HepG2 (cell line): ENCODE measurements around the gene GFAP. TPM values are rescaled to one million over a fixed set of nuclear protein-coding genes. Genes with fewer than 3 reads are reported as not detected.
A peak's percentile ranks its signal among the peaks of the same experiment; 100 is the strongest.

Experiments used
- ARHGAP35 ChIP-seq: sonication (generic); formaldehyde crosslinking; IDR thresholded peaks from 2 replicates; pipeline ENCODE4 v1.9.0; 2022; ENCODE audit warnings: mild to moderate bottlenecking, inconsistent platforms, moderate library complexity, missing genetic modification reagents, borderline replicate concordance
- BATF2 ChIP-seq: sonication (generic); formaldehyde crosslinking; IDR thresholded peaks from 2 replicates; pipeline ENCODE4 v1.8.0; 2022; ENCODE audit warnings: mild to moderate bottlenecking, missing genetic modification reagents, moderate library complexity
- CEBPG ChIP-seq: IDR thresholded peaks from 2 replicates; pipeline ENCODE4 v1.6.1; 2016
- EP300 ChIP-seq, 3 experiments: sonication (generic) in 1 of 3; formaldehyde crosslinking in 1 of 3; IDR thresholded peaks; 2 replicates each; pipeline versions ENCODE4 v1.5.1 to v1.6.1; 2011 to 2020; ENCODE audit warnings: low read depth in 2 of 3, low read length in 2 of 3, borderline replicate concordance in 1 of 3, improper control_type of control experiment in 1 of 3, mild to moderate bottlenecking in 1 of 3, missing genetic modification reagents in 1 of 3, moderate library complexity in 1 of 3
- ESRRA ChIP-seq: sonication (generic); formaldehyde crosslinking; IDR thresholded peaks from 2 replicates; pipeline ENCODE4 v1.5.1; 2020; ENCODE audit warnings: mild to moderate bottlenecking, low read depth, missing genetic modification reagents
- HIC2 ChIP-seq: sonication (generic); formaldehyde crosslinking; IDR thresholded peaks from 2 replicates; pipeline ENCODE4 v1.9.0; 2022; ENCODE audit warnings: low read depth, missing genetic modification reagents
- HNF1B ChIP-seq: sonication (generic); formaldehyde crosslinking; IDR thresholded peaks from 2 replicates; pipeline ENCODE4 v1.5.1; 2020; ENCODE audit warnings: mild to moderate bottlenecking, moderate library complexity, missing genetic modification reagents
- HOXA3 ChIP-seq: sonication (generic); formaldehyde crosslinking; IDR thresholded peaks from 2 replicates; pipeline ENCODE4 v1.5.0; 2020; ENCODE audit warnings: missing genetic modification reagents
- HOXD1 ChIP-seq: sonication (generic); formaldehyde crosslinking; IDR thresholded peaks from 2 replicates; pipeline ENCODE4 v1.5.0; 2020; ENCODE audit warnings: missing genetic modification reagents
- WIZ ChIP-seq: sonication (generic); formaldehyde crosslinking; IDR thresholded peaks from 2 replicates; pipeline ENCODE4 v1.5.1; 2020; ENCODE audit warnings: mild to moderate bottlenecking, missing genetic modification reagents
- ZBTB7A ChIP-seq: sonication (generic); formaldehyde crosslinking; IDR thresholded peaks from 2 replicates; pipeline ENCODE4 v1.8.0; 2022; ENCODE audit warnings: mild to moderate bottlenecking, missing genetic modification reagents
- ZC3H4 ChIP-seq: sonication (generic); formaldehyde crosslinking; IDR thresholded peaks from 2 replicates; pipeline ENCODE4 v1.4.0; 2020; ENCODE audit warnings: missing genetic modification reagents, borderline replicate concordance
- ZFY ChIP-seq: sonication (generic); formaldehyde crosslinking; IDR thresholded peaks from 2 replicates; pipeline ENCODE4 v1.4.0; 2020; ENCODE audit warnings: missing genetic modification reagents
- ZNF205 ChIP-seq: IDR thresholded peaks from 2 replicates; pipeline ENCODE4 v1.6.1; 2018; ENCODE audit warnings: missing biosample characterization, missing genetic modification reagents
- ZNF276 ChIP-seq: sonication (generic); formaldehyde crosslinking; IDR thresholded peaks from 2 replicates; pipeline ENCODE4 v1.4.0; 2020; ENCODE audit warnings: mild to moderate bottlenecking, low read depth, missing genetic modification reagents
- ZNF775 ChIP-seq: sonication (generic); formaldehyde crosslinking; IDR thresholded peaks from 2 replicates; pipeline ENCODE4 v1.4.0; 2020; ENCODE audit warnings: missing genetic modification reagents, mild to moderate bottlenecking, moderate library complexity, borderline replicate concordance
- polyA plus RNA-seq, 8 experiments: library from polyadenylated mRNA; depleted of rRNA in 3 of 8; stranded (reverse) in 7 of 8; unstranded in 1 of 8; fragments of >200 nt; fragmentation: Illumina TruSeq in 4 of 8; extraction: Trizol in 4 of 8; gene quantifications; 2 replicates each; pipeline versions ENCODE4 v1.2.1 to v1.2.3, GENCODE V29; 2011 to 2016; ENCODE audit warnings: low read depth in 4 of 8, missing spikeins in 1 of 8, mixed read lengths in 1 of 8; ENCODE audit not compliant: insufficient read depth in 1 of 8
- total RNA-seq, 5 experiments: library from RNA; depleted of rRNA; stranded (reverse); fragments of >200 nt; fragmentation: Illumina TruSeq; extraction: Trizol; gene quantifications; 2 replicates each; pipeline ENCODE4 v1.2.3, GENCODE V29; 2016; ENCODE audit warnings: low read depth in 1 of 5
- TF ChIP-seq, protein P1 (sequence below): sonication (generic); formaldehyde crosslinking; IDR thresholded peaks from 2 replicates; pipeline ENCODE4 v1.5.0; 2020; ENCODE audit warnings: mild to moderate bottlenecking, missing genetic modification reagents
- TF ChIP-seq, protein P2 (sequence below): sonication (generic); formaldehyde crosslinking; conservative IDR thresholded peaks from 2 replicates; pipeline ENCODE4 v1.8.1; 2023; ENCODE audit warnings: missing genetic modification reagents

The GFAP gene
- total and polyA plus RNA-seq, 2 of the 13 experiments (the other 11 are each of a cell fraction or from before 2014, with no cell fraction given): 0.11 to 0.29 TPM

DNA sequence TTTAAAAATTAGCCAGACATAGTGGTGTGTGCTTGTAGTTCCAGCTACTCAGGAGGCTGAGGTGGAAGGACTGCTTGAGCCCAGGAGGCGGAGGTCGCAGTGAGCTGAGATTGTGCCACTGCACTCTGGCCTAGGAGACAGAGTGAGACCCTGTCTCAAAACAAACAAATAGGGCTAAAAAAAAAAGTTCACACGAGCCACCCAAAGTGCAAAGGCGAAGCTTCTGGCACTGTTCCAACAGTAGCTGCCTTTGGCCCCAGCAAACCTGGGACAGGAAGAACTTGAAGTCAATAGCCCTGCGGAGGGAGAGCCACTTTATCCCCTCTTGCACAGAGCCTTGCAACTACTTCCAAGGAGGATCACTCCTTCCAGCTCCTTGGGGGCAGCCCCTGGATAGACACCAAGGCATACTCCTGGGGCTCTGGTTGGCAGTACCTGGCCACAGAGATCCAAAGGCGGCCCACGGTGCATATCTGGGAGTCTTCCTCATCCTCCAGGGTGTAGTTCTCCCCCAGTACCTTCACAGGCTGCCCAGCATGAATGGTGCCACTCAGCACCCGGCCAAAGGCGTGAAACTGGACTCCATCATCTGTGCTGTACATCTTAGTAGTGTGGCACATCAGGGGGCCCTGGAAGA, 52.9 kb downstream of the GFAP start (continued):
- TF ChIP-seq HOXA3 (CRISPR knock-in tag) (peak; percentile 38; the same call in 1 of the 2 replicates), ZNF775 (CRISPR knock-in tag) (no peak), ARHGAP35 (no peak), ZNF276 (CRISPR knock-in tag) (no peak), ZFY (CRISPR knock-in tag) (0 out of 2 replicates have a peak, but pooled peaks have one; percentile 20), WIZ (CRISPR knock-in tag) (no peak), ZNF205 (peak; percentile 72; the same call in 1 of the 2 replicates), ESRRA (CRISPR knock-in tag) (peak; percentile 46; the same call in 1 of the 2 replicates), HIC2 (CRISPR knock-in tag) (0 out of 2 replicates have a peak, but pooled peaks have one; percentile 24), CEBPG (no peak), ZC3H4 (CRISPR knock-in tag) (no peak), EP300 (IDR thresholded peaks at IDR 0.05; ENCODE audit: low read depth in 2 of 2, low read length in 2 of 2) (peak in 1 of 2 experiments; percentile 41; a peak in 1 of 4 replicates), EP300 (CRISPR knock-in tag; IDR thresholded peaks at IDR 0.05; ENCODE audit: borderline replicate concordance) (no peak), HOXD1 (CRISPR knock-in tag) (no peak), ZBTB7A (CRISPR knock-in tag) (peak; percentile 73; the same call in 1 of the 2 replicates), HNF1B (CRISPR knock-in tag) (0 out of 2 replicates have a peak, but pooled peaks have one; percentile 26), BATF2 (CRISPR knock-in tag) (no peak)
- TF ChIP-seq, protein P1, sequence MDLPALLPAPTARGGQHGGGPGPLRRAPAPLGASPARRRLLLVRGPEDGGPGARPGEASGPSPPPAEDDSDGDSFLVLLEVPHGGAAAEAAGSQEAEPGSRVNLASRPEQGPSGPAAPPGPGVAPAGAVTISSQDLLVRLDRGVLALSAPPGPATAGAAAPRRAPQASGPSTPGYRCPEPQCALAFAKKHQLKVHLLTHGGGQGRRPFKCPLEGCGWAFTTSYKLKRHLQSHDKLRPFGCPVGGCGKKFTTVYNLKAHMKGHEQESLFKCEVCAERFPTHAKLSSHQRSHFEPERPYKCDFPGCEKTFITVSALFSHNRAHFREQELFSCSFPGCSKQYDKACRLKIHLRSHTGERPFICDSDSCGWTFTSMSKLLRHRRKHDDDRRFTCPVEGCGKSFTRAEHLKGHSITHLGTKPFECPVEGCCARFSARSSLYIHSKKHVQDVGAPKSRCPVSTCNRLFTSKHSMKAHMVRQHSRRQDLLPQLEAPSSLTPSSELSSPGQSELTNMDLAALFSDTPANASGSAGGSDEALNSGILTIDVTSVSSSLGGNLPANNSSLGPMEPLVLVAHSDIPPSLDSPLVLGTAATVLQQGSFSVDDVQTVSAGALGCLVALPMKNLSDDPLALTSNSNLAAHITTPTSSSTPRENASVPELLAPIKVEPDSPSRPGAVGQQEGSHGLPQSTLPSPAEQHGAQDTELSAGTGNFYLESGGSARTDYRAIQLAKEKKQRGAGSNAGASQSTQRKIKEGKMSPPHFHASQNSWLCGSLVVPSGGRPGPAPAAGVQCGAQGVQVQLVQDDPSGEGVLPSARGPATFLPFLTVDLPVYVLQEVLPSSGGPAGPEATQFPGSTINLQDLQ (CRISPR knock-in tag): no peak
- TF ChIP-seq, protein P2, sequence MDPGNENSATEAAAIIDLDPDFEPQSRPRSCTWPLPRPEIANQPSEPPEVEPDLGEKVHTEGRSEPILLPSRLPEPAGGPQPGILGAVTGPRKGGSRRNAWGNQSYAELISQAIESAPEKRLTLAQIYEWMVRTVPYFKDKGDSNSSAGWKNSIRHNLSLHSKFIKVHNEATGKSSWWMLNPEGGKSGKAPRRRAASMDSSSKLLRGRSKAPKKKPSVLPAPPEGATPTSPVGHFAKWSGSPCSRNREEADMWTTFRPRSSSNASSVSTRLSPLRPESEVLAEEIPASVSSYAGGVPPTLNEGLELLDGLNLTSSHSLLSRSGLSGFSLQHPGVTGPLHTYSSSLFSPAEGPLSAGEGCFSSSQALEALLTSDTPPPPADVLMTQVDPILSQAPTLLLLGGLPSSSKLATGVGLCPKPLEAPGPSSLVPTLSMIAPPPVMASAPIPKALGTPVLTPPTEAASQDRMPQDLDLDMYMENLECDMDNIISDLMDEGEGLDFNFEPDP (CRISPR knock-in tag): no peak
